HG02623 (cell line): ENCODE measurements around the gene MYLK.
A peak's percentile ranks its signal among the peaks of the same experiment; 100 is the strongest.
"Not testable (repeated sequence)": the region's sequence is repeated elsewhere in the genome, so short reads cannot be mapped to it uniquely, and the experiment has no call there.

Experiments used
- ATAC-seq: cut with Tn5 transposase; IDR thresholded peaks from one replicate; pipeline ENCODE4 v1.9.1; 2021; ENCODE audit warnings: moderate library complexity; ENCODE audit not compliant: unreplicated experiment

MYLK gene, protein sequence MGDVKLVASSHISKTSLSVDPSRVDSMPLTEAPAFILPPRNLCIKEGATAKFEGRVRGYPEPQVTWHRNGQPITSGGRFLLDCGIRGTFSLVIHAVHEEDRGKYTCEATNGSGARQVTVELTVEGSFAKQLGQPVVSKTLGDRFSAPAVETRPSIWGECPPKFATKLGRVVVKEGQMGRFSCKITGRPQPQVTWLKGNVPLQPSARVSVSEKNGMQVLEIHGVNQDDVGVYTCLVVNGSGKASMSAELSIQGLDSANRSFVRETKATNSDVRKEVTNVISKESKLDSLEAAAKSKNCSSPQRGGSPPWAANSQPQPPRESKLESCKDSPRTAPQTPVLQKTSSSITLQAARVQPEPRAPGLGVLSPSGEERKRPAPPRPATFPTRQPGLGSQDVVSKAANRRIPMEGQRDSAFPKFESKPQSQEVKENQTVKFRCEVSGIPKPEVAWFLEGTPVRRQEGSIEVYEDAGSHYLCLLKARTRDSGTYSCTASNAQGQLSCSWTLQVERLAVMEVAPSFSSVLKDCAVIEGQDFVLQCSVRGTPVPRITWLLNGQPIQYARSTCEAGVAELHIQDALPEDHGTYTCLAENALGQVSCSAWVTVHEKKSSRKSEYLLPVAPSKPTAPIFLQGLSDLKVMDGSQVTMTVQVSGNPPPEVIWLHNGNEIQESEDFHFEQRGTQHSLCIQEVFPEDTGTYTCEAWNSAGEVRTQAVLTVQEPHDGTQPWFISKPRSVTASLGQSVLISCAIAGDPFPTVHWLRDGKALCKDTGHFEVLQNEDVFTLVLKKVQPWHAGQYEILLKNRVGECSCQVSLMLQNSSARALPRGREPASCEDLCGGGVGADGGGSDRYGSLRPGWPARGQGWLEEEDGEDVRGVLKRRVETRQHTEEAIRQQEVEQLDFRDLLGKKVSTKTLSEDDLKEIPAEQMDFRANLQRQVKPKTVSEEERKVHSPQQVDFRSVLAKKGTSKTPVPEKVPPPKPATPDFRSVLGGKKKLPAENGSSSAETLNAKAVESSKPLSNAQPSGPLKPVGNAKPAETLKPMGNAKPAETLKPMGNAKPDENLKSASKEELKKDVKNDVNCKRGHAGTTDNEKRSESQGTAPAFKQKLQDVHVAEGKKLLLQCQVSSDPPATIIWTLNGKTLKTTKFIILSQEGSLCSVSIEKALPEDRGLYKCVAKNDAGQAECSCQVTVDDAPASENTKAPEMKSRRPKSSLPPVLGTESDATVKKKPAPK (N-terminal part only)

GRCh38 chr3:123884203-123884831 lies at the start of gene MYLK:
TSS of gene MYLK (minus strand) at chr3:123884332. CDS start at chr3:123793841, 90,491 bp downstream.
- ATAC-seq, result no peak

DNA sequence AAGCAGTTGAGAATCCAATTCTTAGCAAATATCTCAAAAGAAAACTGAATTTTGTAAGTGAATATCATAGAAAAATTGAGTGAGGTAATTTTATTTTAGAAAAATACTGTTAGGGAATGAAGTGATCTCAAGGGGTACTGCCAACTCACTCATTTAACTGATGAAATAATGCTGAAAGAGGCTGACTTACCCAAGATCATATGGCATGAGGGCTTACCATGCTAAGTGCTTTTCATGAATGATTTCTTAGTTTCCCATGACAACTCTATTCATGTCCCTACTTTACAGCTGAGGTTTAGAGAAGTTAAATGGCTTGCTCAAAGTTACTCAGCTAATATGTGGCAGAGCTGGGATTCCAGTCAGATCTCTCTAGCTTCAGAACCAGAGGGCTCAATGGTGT lies 46.3 kb upstream of the MYLK start:
- ATAC-seq, result no peak

- no peak for ATAC-seq
Observed at GRCh38 chr3:123929325-123929724, 45.2 kb upstream of the MYLK start.

GRCh38 chr3:123926396-123926795 lies 42.3 kb upstream of the MYLK start:
- no peak for ATAC-seq

GRCh38 chr3:123920868-123921267 lies 36.7 kb upstream of the MYLK start:
- ATAC-seq, result no peak

GRCh38 chr3:123920383-123920782 lies 36.3 kb upstream of the MYLK start:
- no peak for ATAC-seq

- ATAC-seq, result no peak
Observed at GRCh38 chr3:123919353-123919752, 35.2 kb upstream of the MYLK start.

- ATAC-seq, result no peak
Observed at GRCh38 chr3:123914829-123915228, 30.7 kb upstream of the MYLK start.

DNA sequence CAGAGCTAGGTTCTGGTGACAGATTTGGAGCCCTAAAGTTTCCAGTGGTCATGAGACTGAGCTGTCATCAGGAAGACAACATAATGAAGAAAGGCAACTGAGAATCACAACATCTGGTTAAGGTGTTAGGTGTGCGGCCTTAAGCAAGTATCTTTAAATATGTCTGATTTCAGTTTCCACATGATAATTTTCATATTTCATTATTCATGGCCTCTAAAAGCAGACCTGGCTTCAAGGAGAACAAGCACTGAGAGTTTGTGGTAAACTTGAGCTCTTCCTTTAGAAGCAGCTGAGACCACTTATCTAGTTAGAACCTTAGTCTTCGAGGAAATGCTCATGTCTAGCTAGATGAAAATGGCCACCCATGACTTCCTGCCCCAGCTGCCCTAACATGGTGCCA lies 25.7 kb upstream of the MYLK start:
- peak; percentile 71 for ATAC-seq

DNA sequence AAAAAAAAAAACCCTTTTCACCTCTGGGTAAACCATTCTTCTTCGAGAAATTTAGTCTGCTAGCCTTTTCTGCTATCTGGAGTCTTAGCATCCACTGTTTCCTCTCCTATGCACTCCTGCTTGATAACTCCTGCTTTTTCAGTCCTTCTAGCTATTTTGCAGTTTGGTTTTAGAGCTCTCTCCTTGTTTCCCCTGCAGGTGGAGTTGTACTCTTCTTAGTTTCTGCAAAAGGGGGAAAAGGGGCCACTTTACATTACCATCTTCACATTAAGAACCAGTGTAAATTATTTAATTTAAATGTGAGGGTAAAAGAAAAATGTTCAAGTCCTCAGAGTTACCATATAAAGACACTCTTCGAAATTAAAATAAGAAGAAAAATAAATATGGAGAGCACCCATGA lies 23.6 kb upstream of the MYLK start:
- ATAC-seq, result no peak

DNA sequence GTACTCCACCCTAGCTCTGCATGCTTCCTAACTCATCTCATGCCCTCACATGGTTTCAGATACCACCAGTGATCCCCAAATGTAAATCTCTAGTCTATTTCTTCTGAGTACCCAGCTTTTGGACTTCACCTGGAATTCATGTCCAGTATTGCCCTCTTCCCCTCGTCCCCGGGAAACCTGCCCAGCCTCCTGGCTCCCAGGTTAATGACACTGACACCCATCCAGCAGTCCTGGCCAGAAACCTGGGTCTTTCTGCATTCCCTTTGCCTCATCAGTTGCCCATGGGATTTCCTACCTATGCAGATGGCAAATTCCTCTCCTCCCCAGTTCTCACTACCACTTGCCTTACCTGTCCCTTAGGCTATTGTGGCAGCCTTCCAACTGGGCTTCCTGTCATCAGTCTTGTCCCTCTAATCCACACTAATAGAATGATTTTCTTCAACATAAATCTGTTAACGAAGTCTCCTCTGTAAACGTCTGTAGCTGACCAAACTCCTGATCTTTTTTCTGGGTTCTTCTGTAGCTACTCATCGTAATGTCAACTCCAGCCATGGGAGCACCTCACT lies 15.3 kb upstream of the MYLK start:
- no peak for ATAC-seq

GRCh38 chr3:123893012-123893411 lies 8.9 kb upstream of the MYLK start:
- ATAC-seq, result no peak

GRCh38 chr3:123892195-123892594 lies 8.1 kb upstream of the MYLK start:
- no peak for ATAC-seq

GRCh38 chr3:123890991-123891390 lies 6.9 kb upstream of the MYLK start:
- ATAC-seq, result not testable (repeated sequence)

DNA sequence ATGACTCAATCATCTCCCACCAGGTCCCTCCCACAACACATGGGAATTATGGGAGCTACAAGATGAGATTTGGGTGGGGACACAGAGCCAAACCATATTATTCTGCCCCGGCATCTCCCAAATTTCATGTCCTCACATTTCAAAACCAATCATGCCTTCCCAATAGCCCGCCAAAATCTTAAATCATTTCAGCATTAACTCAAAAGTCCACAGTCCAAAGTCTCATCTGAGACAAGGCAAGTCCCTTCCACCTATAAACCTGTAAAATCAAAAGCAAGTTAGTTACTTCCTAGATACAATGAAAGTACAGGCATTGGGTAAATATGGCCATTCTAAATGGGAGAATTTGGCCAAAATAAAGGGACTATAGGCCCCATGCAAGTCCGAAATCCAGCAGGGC lies 6.0 kb upstream of the MYLK start:
- ATAC-seq, result not testable (repeated sequence)

GRCh38 chr3:123884993-123885392 lies 861 bp upstream of the MYLK start:
- no peak for ATAC-seq

DNA sequence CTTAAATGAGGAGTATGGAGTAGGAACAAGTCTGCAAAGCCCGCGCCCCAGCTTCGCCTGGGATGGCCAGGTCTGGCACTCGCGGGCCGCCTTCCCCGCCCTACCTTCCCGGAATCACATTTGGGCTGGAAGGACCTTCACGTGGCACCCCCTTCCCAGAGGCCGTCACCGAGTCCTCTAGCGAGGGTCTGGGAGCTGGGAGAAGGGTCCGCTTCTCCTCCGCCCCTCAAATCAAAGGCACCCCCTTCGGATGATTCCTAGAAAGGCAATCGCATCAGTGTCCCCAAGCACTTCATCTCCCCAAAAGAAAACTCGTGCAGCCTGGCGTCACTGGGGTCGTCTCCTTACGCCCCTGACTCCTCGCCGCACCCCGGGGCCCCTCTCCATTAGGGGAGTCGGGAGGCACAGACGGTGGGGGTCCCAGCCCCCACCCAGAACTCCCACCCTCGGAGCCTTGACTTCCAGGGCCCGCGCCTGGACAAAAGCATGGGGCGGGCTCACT lies 380 bp downstream of the MYLK start:
- no peak for ATAC-seq

DNA sequence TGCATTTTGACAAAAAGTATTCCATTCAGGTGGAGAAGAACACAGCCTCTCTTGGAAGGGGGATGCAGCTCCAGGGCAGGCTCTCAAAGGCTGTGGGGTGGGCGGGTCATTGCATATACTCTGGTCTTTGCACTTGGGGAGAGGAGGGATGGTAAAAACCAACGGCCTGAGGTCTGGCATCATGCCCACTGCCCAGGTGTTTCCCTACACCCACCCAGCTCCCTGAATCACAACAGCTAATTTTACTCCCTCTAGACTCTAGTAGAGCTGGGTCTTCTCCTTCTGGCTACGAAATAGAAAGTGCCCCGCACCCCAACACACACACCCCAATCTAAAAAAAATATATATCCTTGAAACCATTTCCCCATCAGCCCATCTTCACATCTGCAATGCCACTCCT lies 1.0 kb downstream of the MYLK start:
- no peak for ATAC-seq

GRCh38 chr3:123881771-123882170 lies 2.4 kb downstream of the MYLK start:
- no peak for ATAC-seq

GRCh38 chr3:123880998-123881561 lies 3.1 kb downstream of the MYLK start:
- no peak for ATAC-seq
